Measurements from ENCODE around the gene PPL.
"Not testable (repeated sequence)": the region's sequence is repeated elsewhere in the genome, so short reads cannot be mapped to it uniquely, and the experiment has no call there.

Gene PPL

DNA sequence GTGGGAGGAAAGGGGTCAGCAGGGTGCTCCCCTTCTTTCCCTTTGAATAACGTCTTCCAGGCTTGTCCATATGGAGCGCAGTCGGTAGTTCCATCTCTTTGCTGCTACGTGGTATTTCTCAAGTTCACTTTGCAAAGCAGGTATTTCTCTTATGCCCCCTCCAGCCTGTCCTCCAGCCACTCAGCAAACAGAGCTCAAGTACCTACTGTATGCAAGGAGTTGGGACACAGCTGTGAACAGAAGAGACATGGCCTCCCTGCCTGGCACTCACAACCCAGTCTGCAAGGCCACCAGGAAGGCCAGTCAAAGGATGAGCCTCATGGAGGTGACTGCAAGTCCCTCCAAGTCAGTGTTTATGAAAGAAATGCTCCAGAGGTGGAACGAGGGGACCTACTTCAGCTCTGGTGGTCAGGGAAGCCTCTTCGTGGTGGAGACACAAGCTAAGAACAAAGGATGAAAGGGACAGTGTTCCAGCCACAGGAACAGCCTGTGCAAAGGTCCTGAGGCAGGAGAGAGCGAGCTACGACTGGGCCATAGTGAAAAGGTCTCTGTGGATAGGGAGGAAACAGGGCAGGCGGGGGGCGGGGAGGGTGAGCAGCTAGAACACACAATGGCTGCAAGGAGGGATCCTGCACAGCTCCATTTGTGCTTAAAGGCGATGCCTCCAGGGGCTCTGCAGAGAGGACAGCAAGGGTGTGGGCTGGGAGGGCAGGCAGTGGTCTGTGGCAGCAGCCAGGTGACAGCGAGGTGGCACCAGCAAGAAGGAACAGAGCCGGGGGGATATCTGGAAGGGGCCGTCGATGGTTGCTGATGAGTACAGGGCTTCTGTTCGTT, 32.6 kb downstream of the PPL start:
- DNase-seq: no peak

DNA sequence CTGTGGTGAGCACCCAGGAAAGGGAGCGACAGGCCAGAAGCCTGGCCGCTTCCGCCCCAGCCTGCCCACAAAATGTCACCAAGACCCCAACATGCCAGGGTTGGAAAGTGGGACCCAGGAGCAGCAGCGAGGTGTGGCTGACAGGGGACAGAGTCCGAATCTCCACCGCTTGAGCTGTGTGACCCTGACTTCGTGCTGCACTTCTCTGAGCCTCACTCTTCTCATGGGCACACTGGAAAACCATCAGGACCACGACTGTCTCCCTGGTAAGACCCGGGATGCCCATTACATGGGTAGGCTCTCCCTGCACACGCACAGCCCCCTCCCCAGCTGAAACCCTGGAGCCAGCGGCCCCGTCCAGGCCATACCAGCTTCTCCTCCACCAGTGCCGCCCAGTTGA, 34.9 kb downstream of the PPL start:
- no peak for DNase-seq

DNA sequence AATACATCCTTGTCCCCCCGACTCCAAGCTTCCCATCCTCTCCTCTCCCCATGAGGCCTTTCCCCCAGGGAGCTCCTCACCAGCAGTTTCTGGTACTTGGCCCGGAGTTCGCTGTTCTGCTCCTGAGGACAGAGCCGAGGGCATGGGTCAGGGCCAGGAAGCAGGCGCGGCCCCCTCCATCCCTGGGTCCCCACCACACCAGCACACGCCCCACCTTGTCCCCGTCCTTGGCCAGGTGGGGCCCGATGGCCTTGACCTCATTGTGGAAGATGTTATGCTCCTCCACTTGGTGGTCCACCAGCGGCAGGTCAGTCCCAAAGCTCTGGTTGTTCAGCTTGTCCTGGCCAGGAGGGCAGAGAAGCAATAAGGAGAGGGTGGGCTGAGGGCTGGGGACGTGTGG, 36.2 kb downstream of the PPL start:
- no peak for DNase-seq

DNA sequence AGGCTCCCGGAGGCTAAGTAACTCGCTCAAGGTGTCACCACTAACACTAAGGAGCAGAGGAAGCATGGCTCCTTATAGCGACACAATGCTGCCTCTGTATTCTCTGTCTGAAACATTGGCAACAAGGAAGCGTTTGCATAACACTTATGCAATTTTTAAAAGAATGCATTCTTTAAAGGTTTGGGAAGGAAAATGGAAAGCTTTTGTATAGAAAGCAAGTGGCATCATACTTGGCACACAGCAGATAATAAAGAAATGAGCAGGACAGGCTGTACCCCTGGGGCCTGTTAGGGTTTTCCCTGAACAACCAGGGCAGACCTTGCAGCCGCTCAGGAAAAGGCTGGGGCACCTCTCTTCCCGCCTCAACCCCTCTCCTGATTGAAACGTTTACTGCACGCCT, 36.9 kb downstream of the PPL start:
- DNase-seq: no peak

DNA sequence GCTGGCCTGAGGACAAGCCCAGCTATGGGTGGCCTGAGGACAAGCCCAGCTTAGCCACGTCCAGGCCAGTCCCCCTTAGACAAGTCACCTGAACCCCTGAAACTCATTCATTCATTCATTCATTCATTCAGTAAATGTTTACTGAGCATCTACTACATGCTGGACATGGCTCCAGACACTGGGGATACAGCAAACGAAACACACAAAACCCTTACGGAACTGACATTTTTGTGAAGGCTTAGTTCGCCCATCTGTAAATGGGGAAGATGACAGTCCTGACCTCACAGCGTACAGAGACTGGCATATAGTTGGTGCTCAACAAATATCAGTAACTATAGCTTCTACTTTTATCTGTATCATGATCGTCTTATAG, 37.5 kb downstream of the PPL start:
- DNase-seq: no peak

DNA sequence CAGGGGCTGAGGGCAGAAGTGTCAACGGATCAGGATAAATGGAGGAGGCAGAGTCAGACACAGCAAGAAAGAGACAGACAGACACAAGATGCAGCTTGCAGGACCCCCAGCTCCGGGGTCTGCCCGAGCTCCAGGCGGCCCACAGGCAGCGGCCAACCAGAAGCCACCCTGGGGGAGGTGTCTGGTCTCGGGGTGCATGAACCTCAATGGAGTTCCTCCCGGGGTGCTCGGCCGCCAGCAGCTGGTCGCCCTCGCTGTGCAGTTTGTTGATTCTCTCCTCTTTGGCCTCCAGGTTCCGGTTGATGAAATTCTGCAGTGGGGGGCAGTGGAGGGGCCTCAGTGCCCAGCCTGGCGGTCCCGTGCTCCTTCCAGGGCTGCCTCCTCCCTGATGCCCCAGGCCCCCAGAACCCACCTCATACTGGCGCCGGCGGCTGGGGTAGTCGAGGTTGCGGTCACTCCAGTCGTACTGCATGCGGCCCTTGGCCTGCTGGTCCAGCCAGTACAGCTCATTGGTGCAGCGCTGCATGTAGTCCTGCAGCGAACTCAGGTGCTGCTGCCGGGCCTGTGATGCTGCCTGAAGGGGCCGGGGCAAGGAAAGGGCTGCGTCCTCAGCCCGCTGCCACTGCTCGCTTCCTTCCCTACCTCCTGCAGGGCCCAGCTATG, 38.0 kb downstream of the PPL start:
- DNase-seq: no peak

DNA sequence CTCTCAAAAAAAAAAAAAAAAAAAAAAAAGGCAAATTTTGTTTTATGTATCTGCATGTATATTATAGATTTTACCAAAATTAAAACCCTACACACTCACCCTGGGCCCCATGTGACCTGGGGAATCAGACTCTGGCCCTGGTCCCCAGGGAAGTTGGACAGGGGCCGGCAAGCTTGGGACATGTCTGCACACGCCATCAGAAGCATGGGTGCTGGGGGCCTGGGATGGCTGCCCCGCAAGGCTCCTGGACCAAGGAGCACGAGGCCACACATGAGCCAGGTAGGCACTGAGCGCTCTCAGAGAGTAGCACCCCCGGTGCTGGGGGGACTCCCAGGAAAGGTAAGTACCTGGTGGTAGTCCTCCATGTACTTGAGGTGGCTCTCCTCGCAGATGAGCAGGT, 39.6 kb downstream of the PPL start:
- DNase-seq: no peak

DNA sequence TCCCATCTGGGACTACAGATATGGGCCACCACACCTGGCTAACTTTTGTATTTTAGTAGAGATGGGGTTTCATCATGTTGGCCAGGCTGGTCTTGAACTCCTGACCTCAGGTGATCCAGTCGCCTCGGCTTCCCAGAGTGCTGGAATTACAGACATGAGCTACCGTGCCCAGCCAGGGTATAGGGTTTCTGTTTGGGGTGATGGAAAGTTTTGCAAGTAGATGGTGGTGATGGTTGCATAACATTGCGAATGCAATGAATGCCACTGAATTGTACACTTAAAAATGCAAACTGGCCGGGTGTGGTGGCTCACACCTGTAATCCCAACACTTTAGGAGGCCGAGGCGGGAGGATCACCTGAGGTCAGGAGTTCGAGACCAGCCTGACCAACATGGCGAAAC, 40.2 kb downstream of the PPL start:
- DNase-seq: not testable (repeated sequence)

DNA sequence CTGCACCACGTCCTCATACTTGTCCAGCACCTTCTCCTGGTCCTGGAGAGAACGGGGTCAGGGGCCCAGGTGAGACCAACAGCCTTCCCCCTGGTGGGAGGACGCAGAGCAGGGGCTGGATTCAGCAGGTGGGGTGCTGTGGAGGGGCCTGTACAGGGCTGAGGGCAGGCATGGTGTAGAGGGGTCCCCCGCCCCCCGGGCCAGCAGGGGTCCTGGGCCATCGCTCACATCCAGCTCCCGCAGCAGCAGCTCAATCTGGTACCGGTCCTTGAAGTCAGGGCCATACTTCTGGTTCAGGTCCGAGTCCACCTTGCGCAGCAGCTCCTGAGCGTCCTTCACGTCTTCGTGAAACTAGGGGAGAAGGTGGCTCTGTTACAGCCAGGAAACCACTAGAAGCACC, 41.6 kb downstream of the PPL start:
- no peak for DNase-seq

DNA sequence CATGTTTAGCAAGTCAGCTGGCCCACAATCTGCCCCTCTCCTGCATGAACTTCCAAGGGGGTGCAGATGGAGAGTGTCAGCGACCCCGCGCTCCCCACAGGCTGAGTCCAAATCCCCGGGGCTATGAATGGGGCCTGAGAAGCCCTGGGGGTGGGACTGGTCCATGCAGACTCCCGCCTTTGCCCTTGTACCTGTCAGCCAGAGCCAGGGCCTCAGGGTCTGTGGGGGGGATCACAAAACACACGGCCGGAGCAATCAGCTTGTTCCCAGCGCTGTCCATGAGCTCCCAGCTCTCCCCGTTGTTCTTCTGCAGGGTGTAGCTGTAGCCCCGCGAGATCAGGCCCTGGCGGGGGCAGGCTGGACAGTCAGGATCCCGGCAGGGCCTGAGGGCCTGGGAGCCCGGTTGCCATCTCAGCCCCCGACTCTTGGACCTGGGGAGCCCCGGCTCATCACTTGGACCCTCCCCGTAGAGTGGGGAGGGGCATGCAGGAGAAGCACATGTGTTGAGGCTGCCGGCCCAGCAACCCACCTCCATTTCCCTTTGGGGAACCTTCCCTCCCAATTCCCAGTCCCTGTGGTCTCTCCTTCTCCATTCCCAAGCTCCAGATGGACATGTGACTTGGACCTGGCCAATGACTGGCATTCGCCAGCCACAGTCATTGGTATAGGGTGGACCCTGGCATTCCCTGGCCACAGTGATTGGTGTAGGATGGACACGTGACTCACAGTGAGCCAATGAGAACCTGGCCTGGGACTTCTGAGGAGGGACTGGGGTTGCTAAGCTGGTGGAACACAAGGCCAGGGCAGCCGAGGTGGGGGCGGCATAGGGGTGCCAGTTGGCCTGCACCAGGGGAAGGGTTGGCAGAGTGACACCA, 42.4 kb downstream of the PPL start:
- DNase-seq: no peak

DNA sequence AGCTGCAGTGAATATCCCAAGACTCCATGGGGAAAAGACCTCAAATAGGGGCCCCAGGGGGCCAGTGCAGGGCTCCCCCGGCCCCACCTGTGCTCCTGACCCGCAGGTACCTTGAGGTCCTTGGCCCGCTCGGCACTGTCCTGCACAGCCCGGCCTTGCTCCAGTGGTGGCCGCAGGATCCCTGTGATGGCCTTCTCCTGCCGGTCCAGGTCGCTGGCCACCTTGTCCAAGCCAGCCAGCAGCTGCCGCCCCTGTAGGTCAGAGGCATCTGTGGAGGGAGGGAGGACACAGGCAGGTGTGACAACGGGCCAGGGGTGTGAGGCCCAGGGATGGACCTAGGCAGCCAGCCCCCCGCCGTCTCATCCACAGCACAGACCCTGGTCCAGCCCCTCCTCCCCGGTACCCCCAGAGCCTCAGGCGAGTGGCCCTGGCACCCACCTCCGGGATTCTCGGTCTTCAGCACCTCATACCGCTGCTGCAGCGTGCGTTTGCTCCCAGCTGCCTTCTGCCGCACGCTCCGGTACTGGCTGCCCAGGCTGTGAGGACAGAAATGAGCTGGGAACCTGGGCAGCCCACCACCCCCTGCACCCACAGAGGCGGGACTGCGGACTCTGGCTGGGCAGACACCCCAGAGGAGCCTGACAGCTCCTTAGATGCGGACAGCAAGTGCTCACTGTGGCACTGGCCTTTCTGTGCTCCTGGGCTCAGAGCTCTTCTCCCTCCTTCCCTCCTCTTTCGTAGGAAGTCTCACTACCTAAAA, 43.7 kb downstream of the PPL start:
- DNase-seq: no peak

DNA sequence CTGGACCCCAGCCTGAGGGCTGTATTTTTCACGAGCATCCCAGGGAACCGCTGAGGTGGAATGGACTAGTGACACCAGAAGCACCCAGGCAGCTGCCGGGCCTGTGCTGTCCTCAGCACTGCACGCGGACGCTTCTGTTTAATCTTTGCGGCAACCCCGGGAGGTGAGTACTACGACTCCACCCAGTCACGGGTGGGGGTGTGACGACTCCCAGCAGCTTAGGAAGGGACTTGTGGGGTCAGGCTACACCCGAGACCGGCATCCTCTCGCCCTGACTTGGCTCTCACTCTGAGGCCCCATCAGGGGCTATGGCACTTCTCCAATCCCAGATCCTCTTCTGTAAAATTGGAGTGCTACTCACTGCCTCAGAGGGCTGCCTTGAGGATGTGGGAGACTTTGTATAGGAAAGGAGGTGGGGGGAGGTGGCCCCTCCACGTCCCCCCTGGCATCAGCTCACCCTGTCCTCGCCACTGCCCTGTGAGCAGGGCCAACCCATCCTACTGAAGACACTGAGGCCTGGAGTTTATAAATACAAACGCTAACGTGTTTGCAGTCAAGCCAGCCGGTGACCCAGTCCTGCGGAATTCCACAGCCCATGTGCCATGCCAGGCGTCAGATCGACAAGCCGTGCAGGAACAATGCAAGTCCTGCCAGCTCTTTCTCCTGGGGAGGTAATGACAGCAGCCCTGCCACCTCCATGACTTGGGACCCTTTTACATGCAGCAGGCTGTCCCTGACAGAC, 44.4 kb downstream of the PPL start:
- no peak for DNase-seq

DNA sequence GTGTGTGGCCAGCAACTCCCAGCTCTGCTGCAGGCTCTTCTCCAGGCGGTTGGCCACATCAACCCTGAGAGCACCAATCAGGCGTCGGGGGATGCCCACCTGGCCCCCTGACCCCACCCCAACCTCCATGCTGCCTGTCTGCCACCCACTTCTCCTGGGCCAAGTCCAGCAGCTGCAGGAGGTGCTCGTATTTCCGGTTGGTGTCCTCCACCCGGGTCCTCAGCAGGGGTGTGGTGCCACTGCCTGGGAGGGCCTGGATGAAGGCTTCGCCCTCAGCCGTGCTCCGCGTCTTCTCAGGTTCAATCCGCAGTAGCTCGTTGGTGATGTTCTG, 45.1 kb downstream of the PPL start:
- DNase-seq: no peak

DNA sequence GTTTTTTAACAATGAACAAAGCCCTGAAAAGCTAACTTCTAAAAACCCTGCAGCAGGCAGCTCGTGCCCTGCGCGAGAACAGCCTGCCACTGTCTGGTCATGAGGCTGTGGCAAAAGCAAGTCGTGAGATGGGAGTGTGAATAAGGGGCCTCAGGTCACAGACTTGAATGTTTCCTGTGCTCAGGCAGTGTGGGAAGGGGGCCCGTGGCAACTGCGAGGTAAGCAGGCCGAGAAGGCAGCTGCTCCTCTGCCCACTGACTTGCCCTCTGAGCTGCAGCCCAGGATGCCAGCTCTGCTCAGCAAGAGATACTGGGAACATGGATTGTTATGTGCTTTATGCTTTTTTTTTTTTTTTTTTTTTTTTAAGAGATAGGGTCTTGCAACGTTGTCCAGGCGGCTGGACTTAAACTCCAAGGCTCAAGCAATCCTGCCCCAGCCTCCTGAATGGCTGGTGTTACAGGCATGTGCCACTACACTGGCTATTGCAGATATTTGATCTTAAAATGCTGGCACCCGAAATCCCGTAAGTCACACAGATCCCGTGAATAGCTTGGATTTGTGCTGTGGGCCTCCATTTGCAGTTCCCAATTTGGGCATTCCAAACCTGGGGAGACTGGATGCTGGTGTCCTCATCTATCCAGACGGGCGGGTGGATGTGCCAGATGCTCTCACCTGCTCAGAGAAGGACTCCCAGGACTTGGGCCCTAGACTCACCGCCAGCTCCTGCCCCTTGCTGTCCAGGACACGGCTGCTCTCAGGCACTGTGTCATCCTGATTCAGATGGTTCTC, 45.7 kb downstream of the PPL start:
- no peak for DNase-seq

DNA sequence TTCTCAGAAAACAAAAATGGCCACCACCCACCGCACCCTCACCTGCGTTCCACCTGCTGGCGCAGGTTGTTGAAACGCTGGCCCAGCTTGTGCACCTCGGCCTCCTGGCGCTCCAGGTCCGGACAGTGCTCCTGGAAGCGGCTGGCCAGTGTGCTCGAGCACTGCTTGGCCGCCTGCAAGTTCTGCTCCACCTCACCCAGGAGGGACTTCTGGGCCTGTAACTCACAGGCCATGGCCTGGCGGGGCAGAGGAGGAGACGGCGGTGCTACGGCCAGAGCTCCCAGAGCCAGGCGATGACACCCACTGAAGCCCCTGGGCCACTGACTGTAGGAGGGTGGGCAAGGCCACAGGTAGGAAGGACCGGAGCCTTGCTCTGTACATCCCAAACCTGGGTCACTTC, 46.3 kb downstream of the PPL start:
- no peak for DNase-seq

DNA sequence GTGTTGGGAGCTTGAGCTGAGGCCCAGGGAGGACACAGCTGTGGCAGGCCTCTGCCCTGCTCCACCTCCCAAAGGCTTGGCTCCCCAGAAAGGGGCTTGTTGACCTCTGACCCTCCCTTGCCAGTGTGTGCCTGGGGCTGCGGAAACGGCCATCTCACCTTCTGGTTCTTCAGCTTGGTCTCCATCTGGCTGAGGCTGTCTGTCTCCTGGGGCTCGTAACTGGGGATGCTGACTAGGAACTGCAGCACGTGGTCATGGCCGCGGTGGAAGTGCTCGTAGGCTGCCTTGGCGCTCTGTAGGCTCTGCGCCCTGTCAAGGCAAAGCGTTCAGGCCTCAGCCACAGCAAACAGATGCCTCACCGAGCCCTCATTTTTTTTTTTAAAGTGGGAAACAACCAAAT, 46.9 kb downstream of the PPL start:
- DNase-seq: no peak

DNA sequence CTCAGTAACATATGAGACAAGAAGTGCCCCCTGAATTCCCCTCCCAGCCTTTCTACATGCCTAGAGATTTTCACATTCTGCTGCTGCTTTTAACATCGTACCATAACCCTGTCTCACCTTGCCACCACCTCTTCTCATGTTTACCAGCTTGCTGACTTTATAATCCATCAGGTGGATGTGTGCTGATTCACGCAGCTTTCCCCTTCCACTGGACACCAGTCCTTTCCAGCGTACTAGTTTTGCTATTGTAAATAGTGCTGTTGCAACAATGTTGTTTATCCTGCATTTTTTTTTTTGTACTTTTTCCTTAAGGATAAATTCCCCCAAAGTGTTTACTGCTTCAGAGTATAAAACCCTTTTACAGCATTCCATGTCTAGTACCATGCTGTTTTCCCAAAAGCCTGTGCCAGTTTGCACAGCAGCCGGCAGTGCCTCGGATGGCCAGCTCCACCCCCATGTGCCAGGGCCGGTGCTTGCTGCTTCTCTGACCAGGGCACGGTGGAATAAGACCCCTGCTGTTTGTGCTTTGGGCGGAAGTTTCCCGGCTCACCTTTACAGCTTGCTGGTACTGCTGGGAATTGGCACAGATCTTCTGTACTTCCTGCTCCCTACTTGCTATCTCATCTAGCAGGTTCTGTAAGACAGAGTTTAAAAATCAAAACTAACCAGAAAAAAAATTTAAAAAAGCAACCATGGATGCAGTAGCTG, 48.4 kb downstream of the PPL start:
- no peak for DNase-seq

DNA sequence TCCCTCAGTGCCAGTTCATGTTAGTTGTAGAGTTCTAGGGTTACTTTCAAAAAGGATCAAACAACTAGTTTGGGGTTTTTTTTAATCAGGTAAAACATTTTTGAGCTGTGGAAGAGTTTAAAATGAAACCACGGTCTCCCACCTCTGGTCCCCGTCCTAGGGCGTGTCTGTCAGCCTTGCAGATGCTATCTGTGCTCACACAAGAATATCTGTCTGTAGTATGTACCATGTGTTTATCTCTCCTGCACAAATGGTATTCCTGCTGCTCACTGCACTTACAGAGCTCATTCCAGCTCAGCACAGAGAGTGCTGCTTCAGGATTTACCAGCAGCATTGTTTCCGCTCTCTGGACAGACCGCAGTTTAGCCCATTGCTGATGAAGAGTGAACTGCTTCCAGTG, 50.8 kb downstream of the PPL start:
- no peak for DNase-seq

DNA sequence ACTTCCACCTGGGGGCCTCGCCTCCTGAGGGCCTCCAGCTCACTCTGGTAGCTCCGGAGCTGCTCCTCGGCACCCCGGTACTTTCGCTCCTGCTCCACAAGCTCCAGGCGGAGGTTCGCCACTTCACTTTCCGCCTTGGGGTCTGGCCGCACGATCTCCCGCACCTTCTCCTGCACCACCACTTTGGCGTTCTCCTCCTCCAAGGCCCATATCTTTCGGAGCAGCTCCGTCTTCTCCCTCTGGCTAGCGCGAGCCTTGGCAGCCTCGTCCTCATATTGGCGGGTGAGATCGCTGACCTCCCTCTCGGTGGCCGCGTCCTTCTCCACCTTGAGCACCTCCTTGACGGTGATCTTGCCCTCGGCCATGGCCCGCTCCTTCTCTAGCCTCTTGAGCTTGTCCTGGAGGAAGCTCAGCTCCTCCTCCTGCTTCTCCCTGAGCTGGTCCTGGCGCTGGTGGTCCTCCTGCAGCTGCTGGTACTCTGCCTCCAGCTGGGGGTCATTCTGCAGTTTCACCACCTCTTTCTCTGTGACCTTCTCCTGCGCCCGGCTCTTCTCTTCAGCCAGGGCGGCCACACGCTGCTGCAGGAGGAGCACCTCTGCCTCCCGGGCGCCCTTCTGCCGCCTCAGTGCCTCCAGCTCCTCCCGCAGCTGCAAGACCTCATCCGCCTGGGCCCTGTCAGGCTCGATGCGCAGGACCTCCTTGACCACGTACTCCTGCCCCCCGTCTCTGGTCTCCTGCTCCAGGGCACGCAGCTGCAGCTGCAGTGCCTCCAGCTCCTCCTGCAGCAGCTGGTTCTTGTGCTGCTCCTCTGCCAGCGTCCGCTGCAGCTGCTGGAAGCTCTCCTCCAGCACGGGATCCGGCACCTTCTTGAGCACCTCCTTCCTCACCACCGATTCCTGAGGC, 51.7 kb downstream of the PPL start:
- DNase-seq: no peak

DNA sequence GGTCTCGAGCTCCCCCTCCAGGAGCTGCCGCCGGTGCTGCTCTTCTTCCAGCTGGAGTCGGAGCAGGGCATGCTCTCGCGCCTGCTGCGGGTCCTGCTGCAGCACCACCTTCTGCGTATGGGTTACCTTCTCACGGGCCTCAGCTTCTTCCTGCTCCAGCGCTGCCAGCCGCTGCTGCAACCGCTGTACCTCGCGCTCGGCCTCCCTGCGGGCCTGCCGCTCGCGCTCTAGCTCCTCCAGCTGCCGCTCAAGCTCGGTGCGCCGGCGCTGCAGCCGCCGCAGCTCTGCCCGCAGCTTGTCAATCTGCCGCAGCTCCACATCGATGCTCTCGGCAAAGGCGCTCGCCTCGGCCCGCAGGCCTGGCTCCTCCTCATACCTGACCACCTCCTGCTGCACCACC, 52.7 kb downstream of the PPL start:
- DNase-seq: no peak

All from NCI-H510A (cell line).